ENCODE results near the gene BCLAF1.
"Not testable (repeated sequence)": the region's sequence is repeated elsewhere in the genome, so short reads cannot be mapped to it uniquely, and the experiment has no call there.

Gene BCLAF1

DNA sequence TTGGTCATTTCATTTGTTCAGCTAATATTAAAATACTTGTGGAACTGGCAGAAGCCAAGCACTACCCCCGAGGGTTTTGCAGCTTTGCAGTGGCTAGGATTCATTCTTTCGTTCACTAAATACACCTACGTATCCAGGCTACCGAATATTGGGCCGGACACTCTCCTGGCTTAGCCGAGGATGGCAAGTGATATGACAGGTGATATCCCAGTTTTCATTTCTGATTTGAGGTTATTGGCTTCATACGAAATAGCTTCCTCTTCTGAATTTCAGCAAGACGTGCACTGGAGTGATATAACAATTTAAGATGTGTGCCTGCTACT, 39.0 kb downstream of the BCLAF1 start:
- in situ Hi-C loops (cut with HindIII; ENCODE audit: low sequenced_read_pairs) = no loop called here

DNA sequence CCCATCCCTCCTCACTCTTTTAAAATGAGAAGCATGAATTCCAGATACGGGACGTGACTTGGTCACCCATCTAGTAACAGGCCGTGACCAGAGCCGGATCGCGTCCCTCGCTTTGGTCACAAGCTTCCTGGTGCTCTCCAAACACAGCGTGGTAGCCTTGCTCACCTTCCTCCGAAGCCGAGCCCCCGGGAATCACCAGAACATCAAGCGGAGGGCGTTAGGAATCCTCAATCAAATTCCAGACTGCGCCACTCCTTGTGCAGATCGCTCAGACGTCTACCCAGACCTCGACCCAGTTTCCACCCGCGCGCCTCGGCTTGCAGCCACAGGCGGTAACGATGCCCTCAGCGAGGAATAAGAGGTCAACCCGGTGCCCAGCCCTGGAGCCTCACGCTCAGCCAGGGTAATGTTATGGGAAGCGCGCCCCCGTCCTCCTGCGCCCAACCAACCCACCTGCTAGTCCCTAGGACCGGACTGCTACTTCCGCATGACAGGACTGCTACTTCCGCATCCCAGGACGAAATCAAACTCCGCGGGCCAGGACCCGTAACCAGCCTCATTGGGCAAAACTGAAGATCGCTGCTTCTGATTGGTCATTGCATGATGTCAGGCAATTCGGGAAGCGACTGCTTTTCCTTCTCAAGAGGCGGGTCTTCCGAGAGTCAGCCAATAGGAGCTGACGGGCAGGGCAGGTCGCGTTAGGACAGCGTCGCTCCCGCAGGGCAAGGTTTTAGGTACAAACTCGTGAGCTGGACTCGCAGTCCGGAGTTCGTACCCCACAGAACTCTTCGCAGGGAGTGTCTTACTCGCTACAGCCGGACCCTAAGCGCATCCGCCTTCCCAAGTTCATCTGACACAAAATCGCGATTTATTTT, 39.6 kb downstream of the BCLAF1 start, which contains the start of gene MTFR2:
MTFR2 (minus strand) TSS at position 501 of the 875 bp plus-strand sequence. CDS start 1,212 bp downstream, outside the sequence.
- in situ Hi-C loops (cut with HindIII; ENCODE audit: low sequenced_read_pairs) = no loop called here

- in situ Hi-C loops (cut with HindIII; ENCODE audit: low sequenced_read_pairs) = no loop called here
Observed at GRCh38 chr6:136249336-136249735, 40.3 kb downstream of the BCLAF1 start.

GRCh38 chr6:136244061-136244616, 45.5 kb downstream of the BCLAF1 start:
- in situ Hi-C loops (cut with HindIII; ENCODE audit: low sequenced_read_pairs) = no loop called here

DNA sequence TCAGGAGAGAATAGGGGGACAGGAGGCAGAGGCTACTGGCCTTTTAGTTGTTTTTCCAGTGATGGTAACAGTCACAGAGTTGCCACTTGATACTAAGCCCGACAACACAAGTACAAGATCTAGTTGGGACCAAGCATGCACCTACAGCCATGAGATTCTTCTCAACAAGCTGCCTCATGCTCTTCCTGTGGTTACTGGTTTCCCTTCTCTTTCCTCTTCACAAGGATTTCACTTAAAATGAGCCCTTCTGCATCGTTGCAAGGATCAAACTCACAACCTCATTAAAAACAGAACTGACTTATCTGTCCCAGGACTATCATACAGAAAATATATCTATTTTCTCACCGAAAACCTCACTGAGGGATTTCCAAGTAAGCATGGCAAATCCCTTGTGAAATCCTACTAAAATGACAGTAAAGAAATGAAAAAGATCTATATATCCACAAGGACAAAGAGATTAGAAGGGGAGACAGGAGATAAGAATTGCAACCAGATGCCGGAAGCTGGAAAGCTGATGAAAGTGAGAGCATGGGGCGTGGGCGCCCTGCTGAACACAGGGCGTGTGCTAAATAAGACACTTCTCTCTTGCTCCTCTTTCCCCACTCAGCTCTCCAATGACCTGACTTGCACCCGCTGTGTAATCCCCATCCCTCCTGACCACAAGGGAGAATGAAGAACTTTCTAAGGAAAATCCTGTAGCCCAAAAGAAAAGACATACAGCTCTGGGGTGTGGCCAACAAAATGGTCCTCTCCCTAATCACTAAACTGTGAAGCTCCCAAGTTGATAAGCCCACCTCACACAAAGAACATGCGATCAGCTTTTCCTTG, 53.0 kb downstream of the BCLAF1 start:
- in situ Hi-C loops (cut with HindIII; ENCODE audit: low sequenced_read_pairs) = no loop called here

- in situ Hi-C loops (cut with HindIII; ENCODE audit: low sequenced_read_pairs) = no loop called here
Observed at GRCh38 chr6:136235233-136235564, 54.4 kb downstream of the BCLAF1 start.

DNA sequence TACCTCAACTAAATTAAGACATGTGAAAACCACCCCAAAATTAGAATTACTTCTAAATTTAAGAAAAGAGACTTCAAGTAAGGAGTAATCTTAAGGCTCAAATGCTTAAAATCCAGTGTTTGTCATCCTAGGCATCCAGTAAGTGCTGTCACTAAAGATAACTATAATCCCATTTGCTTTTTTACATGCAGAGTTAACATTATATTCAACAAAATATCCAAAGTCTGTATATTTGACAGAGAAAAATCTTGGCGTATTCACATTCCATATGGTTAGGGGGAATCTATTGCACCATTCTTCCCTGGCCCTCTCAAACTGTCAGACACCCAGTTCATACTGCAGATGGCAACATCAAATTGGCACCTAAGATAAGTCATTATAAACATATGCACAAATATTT, 56.9 kb downstream of the BCLAF1 start:
- in situ Hi-C loops (cut with HindIII; ENCODE audit: low sequenced_read_pairs) = no loop called here

- in situ Hi-C loops (cut with HindIII; ENCODE audit: low sequenced_read_pairs) = no loop called here
Observed at GRCh38 chr6:136230219-136230853, 59.3 kb downstream of the BCLAF1 start.

DNA sequence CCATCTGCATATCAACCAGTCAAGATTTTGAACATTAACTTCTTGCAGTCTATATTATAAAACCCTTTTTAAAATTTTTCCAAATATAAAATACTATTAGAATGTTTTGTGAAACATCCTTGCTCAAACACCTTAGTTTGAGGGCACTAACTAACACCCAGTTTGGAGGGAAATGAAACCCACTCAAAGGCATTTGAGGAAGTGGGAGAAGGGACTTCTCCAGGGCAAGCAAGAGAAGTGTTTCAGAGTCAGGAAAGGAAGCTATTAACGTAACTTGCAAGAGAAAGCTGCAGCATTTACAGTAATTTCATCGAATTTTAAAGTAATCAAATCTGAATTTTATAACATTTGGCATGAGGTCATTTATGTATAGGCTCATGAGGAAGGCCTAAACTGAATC, 60.8 kb downstream of the BCLAF1 start:
- in situ Hi-C loops (cut with HindIII; ENCODE audit: low sequenced_read_pairs) = no loop called here

DNA sequence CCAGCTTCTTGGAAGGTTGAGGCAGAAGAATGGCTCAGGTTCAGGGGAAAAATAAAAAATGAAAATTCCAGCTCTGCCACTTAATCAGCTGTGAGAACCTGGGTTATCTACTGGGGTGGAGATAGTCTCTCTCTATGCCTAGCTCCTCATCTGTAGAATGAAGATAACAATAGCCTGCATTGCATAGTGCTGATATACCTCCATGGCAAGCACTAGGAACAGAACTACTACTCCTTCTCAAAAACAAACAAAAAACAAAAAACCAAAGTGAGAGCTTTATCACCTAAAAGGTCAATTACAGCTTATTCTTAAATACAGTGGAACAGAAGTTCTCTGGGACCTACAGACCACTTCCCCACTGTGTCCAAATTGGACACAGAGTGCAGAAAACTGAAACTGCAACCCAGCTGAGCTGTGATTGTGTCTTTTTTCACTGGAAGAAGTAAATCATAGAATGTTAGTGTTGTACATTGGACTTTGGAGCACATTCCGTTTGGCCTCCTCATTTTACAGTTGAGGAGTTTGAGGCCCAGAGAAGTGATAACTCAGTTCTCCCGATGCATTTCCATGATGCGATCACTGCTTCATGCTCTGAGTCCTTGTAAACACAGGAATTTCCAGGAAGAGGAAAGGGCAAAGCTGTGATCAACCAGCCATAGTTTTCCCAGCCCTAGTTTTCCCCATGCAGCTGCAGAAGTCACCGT, 62.8 kb downstream of the BCLAF1 start:
- in situ Hi-C loops (cut with HindIII; ENCODE audit: low sequenced_read_pairs) = no loop called here

- in situ Hi-C loops (cut with HindIII; ENCODE audit: low sequenced_read_pairs) = no loop called here
Observed at GRCh38 chr6:136226027-136226673, 63.5 kb downstream of the BCLAF1 start.

- in situ Hi-C loops (cut with HindIII; ENCODE audit: low sequenced_read_pairs) = no loop called here
Observed at GRCh38 chr6:136225496-136225895, 64.2 kb downstream of the BCLAF1 start.

DNA sequence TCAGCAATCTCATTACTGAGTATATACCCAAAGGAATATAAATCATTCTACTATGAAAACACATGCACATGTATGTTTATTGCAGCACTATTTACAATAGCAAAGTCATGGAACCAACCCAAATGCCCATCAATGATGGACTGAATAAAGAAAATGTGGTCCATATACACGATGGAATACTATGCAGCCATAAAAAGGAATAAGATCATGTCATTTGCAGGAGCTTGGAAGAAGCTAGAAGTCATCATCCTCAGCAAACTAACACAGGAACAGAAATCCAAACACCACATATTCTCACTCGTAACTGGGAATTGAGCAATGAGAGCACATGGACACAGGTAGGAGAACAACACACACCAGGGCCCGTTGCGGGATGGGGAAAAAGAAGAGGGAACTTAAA, 64.7 kb downstream of the BCLAF1 start:
- in situ Hi-C loops (cut with HindIII; ENCODE audit: low sequenced_read_pairs) = not testable (repeated sequence)

DNA sequence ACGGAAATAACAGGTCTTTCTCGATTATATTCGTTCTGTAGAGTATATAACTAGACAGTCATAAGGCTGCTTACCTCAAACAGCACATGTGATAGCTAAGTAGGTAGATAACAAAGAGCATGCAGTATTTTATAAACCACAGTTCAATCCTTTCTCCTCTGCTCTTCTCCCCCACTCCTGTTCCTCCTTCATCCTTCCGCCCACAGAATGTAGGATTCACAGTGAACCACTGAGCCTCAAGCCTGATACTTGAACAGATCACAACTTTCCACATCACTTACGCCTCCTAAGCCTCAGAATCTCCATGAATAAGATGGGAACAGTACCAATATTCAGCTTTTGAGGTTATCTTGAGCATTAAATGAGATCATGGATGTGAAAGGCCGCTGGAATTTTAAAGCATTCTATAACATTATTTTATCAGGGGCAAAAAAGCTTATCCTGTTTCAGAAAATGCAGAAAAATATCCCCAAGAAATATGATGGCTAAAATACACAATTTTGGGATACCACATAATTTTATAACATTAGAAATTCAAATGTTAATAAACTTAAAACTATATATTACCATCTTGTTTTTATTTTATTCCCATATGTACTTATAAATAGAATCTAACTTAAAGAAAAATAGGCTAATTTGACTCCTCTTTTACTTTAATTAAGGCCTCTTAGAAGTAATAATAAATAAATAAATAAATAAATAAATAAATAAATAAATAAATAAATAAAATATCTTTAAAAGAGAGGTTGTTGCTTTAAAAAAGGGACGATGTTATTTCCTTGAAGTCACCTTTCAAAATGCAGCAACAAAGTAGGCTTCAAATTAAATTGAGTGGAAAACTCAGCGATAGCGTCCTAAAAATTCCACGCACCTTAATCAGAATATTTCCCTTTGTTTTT, 72.9 kb downstream of the BCLAF1 start:
- in situ Hi-C loops (cut with HindIII; ENCODE audit: low sequenced_read_pairs) = no loop called here

DNA sequence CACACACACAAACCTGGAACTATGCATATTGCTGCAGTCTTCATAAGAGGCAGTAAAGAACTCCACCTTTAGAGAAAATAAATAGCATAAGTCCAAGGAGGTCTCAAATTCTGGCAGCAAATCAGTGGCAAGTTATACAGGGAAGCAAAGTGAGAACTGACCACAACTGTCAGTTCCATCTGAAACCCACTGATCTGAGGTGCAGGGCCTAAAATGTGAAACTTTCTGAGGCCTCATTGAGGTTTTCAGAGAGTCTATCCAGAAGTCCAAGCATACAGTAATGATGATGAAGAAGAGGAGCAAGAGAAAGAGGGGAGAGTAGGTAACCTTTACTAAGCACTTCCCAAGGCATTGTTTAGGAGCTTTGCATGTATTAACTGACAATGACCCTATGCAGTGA, 75.8 kb downstream of the BCLAF1 start:
- in situ Hi-C loops (cut with HindIII; ENCODE audit: low sequenced_read_pairs) = no loop called here

- in situ Hi-C loops (cut with HindIII; ENCODE audit: low sequenced_read_pairs) = no loop called here
Observed at GRCh38 chr6:136213012-136213539, 76.6 kb downstream of the BCLAF1 start.

GRCh38 chr6:136212608-136213007, 77.0 kb downstream of the BCLAF1 start:
- in situ Hi-C loops (cut with HindIII; ENCODE audit: low sequenced_read_pairs) = no loop called here

- in situ Hi-C loops (cut with HindIII; ENCODE audit: low sequenced_read_pairs) = no loop called here
Observed at GRCh38 chr6:136210398-136211165, 79.1 kb downstream of the BCLAF1 start.

Measured in DLD1 (cell line).